SK-N-SH (cell line): ENCODE data around the gene CRCP. TPM values are rescaled to one million over a fixed set of nuclear protein-coding genes. Genes with fewer than 3 reads are reported as not detected.
A peak's percentile ranks its signal among the peaks of the same experiment; 100 is the strongest.
"Not testable (repeated sequence)": the region's sequence is repeated elsewhere in the genome, so short reads cannot be mapped to it uniquely, and the experiment has no call there.

ENCODE experiments used
- CTCF ChIA-PET: fragments of 300-600, 350-600 bp; formaldehyde crosslinking; extraction: SDS; loops from one replicate; lab custom pipeline; 2021; lab: Yijun Ruan, JAX
- POLR2A ChIA-PET: fragments of 350-600 bp; sonication (Branson Sonifier 250); formaldehyde crosslinking; extraction: SDS; loops from one replicate; lab custom pipeline; 2020; ENCODE audit warnings: antibody characterized with exemption, inconsistent platforms; lab: Yijun Ruan, JAX
- DNase-seq: peaks from one replicate; pipeline ENCODE4 v3.0.0; 2012
- H2AFZ ChIP-seq: fragments of 200-600 bp; sonication (generic); 2 replicates; pipeline ENCODE4 v1.8.1; 2016; ENCODE audit warnings: antibody characterized with exemption, mild to moderate bottlenecking, low read depth
- H3F3A ChIP-seq: fragments of 200-600 bp; sonication (generic); replicated peaks from 2 replicates; pipeline ENCODE3; 2016; ENCODE audit warnings: antibody characterized with exemption, mild to moderate bottlenecking; ENCODE audit not compliant: insufficient read depth
- H3K27ac ChIP-seq, 2 experiments: fragments of 200-500 bp in 1 of 2; fragments of 200-600 bp in 1 of 2; sonication (Bioruptor generic) in 1 of 2; sonication (generic), shearing (Covaris generic) in 1 of 2; 2 replicates each; pipeline versions ENCODE4 v1.5.1 to v1.6.1; 2014 to 2016; ENCODE audit warnings: low read depth in 2 of 2, inconsistent platforms in 1 of 2, low read length in 1 of 2, mild to moderate bottlenecking in 1 of 2, mixed read lengths in 1 of 2
- H3K27me3 ChIP-seq: fragments of 200-600 bp; sonication (generic), shearing (Covaris generic); 2 replicates; pipeline ENCODE4 v1.6.1; 2016; ENCODE audit warnings: mixed run types; ENCODE audit not compliant: insufficient read depth
- H3K36me3 ChIP-seq, 2 experiments: fragments of 200-500 bp in 1 of 2; fragments of 200-600 bp in 1 of 2; sonication (Bioruptor generic) in 1 of 2; sonication (generic) in 1 of 2; replicated peaks in 1 of 2; 2 replicates each; pipeline versions ENCODE3 to v1.5.1; 2014 to 2016; ENCODE audit warnings: low read length in 1 of 2, mild to moderate bottlenecking in 1 of 2; ENCODE audit not compliant: insufficient read depth in 2 of 2, control insufficient read depth in 1 of 2
- H3K4me1 ChIP-seq, 2 experiments: fragments of 200-500 bp in 1 of 2; fragments of 200-600 bp in 1 of 2; sonication (Bioruptor generic) in 1 of 2; sonication (generic), shearing (Covaris generic) in 1 of 2; 2 replicates each; pipeline versions ENCODE4 v1.5.1 to v1.6.1; 2014 to 2016; ENCODE audit warnings: low read depth in 1 of 2, low read length in 1 of 2, mixed run types in 1 of 2; ENCODE audit not compliant: insufficient read depth in 2 of 2, control insufficient read depth in 1 of 2
- H3K4me2 ChIP-seq: fragments of 200-600 bp; sonication (generic), shearing (Covaris generic); 2 replicates; pipeline ENCODE4 v1.6.1; 2017; ENCODE audit warnings: mixed run types
- H3K4me3 ChIP-seq, 2 experiments: fragments of 200-500 bp in 1 of 2; fragments of 200-600 bp in 1 of 2; sonication (Bioruptor generic) in 1 of 2; sonication (generic), shearing (Covaris generic) in 1 of 2; 2 replicates each; pipeline versions ENCODE4 v1.5.1 to v1.8.1; 2014 to 2016; ENCODE audit warnings: low read depth in 2 of 2, inconsistent platforms in 1 of 2, low read length in 1 of 2, mild to moderate bottlenecking in 1 of 2, mixed read lengths in 1 of 2, moderate library complexity in 1 of 2
- H3K79me2 ChIP-seq: fragments of 200-600 bp; sonication (generic); 2 replicates; pipeline ENCODE4 v1.8.1; 2017; ENCODE audit warnings: mild to moderate bottlenecking; ENCODE audit not compliant: insufficient read depth
- H3K9ac ChIP-seq: fragments of 200-600 bp; sonication (generic); 2 replicates; pipeline ENCODE4 v1.6.1; 2017; ENCODE audit warnings: mixed run types
- H3K9me2 ChIP-seq: fragments of 200-600 bp; sonication (generic); 2 replicates; pipeline ENCODE4 v1.6.1; 2017; ENCODE audit warnings: mixed run types
- H3K9me3 ChIP-seq: fragments of 200-600 bp; sonication (generic); 2 replicates; pipeline ENCODE4 v1.6.1; 2017; ENCODE audit warnings: mixed run types, mild to moderate bottlenecking, moderate library complexity
- H4K20me1 ChIP-seq: fragments of 200-600 bp; sonication (generic); 2 replicates; pipeline ENCODE4 v1.6.1; 2017; ENCODE audit warnings: mild to moderate bottlenecking, mixed run types; ENCODE audit not compliant: insufficient read depth
- CHD2 ChIP-seq: fragments of 150-350 bp; IDR thresholded peaks from 2 replicates; pipeline ENCODE4 v1.6.1; 2018; ENCODE audit warnings: low read length; ENCODE audit not compliant: partially characterized antibody
- EP300 ChIP-seq, 2 experiments: IDR thresholded peaks; 2 replicates each; pipeline versions ENCODE4 v1.4.0 to v1.6.1; 2012; ENCODE audit warnings: borderline replicate concordance in 1 of 2, low read depth in 1 of 2, low read length in 1 of 2
- FOSL2 ChIP-seq: IDR thresholded peaks from 2 replicates; pipeline ENCODE4 v1.4.0; 2012; ENCODE audit warnings: low read depth, mild to moderate bottlenecking, moderate library complexity, borderline replicate concordance
- GABPA ChIP-seq: IDR thresholded peaks from 2 replicates; pipeline ENCODE4 v1.4.0; 2012; ENCODE audit warnings: low read depth, mild to moderate bottlenecking
- JUND ChIP-seq: IDR thresholded peaks from 2 replicates; pipeline ENCODE4 v1.4.0; 2012
- MEF2A ChIP-seq: IDR thresholded peaks from 2 replicates; pipeline ENCODE4 v1.4.0; 2012; ENCODE audit warnings: low read depth, borderline replicate concordance
- POLR2AphosphoS5 ChIP-seq: IDR thresholded peaks from 2 replicates; pipeline ENCODE4 v1.6.1; 2012; ENCODE audit warnings: low read depth, low read length
- RAD21 ChIP-seq: IDR thresholded peaks from 2 replicates; pipeline ENCODE4 v1.6.1; 2012; ENCODE audit warnings: mild to moderate bottlenecking, low read length
- RCOR1 ChIP-seq: fragments of 150-350 bp; IDR thresholded peaks from 2 replicates; pipeline ENCODE4 v1.6.1; 2017; ENCODE audit warnings: antibody characterized with exemption, low read length
- SMC3 ChIP-seq: IDR thresholded peaks from 2 replicates; pipeline ENCODE4 v1.6.1; 2012; ENCODE audit warnings: low read depth, low read length, improper control_type of control experiment
- YY1 ChIP-seq: IDR thresholded peaks from 2 replicates; pipeline ENCODE4 v1.4.0; 2012; ENCODE audit warnings: low read depth, mild to moderate bottlenecking
- WGBS: methylation state at CpG from one replicate; pipeline ENCODE4 v1.1.6; 2017; ENCODE audit warnings: low lambda C conversion rate; 5-methylcytosine and 5-hydroxymethylcytosine counted together
- polyA plus RNA-seq, 3 experiments: library from polyadenylated mRNA; depleted of rRNA; stranded (reverse); fragments of >200 nt; gene quantifications; 2 replicates each; pipeline ENCODE4 v1.2.3, GENCODE V29; 2012
- TF ChIP-seq, protein P1 (sequence below): IDR thresholded peaks from 2 replicates; pipeline ENCODE4 v1.4.0; 2012; ENCODE audit warnings: low read depth, borderline replicate concordance
- TF ChIP-seq, protein P2 (sequence below): IDR thresholded peaks from 2 replicates; pipeline ENCODE4 v1.4.0; 2012; ENCODE audit warnings: low read depth, borderline replicate concordance
- TF ChIP-seq, protein P3 (sequence below): IDR thresholded peaks from 2 replicates; pipeline ENCODE4 v1.6.1; 2012; ENCODE audit warnings: mild to moderate bottlenecking, low read depth, low read length, moderate library complexity
- TF ChIP-seq, protein P4 (sequence below): IDR thresholded peaks from 2 replicates; pipeline ENCODE4; 2012
- TF ChIP-seq, protein P5 (sequence below): IDR thresholded peaks from 2 replicates; pipeline ENCODE4 v1.4.0; 2012; ENCODE audit warnings: low read depth

Gene CRCP
- polyA plus RNA-seq, 1 of the 3 experiments (the other 2 are of a cell fraction) = 34.0 TPM

DNA sequence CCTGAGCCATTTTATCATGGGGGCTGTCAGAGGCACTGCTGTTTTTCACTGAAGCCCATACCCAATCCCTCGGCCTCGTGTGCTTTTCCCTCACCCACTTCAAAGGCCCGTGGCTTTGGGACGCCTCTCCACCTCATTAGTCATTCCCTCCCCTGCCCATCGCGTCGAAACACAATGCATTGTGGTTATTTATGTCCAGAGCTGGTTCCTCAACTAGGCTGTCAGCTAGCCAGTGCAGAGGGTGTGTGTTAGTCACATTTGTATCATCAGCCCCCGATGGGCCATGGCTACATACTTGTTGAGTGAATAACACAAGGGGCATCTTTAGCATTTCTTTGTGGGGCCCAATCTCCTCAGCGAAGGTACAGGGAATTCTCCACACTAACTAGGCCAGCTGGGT lies 3.8 kb upstream of the CRCP start (continued):
- TF ChIP-seq MEF2A (no peak), POLR2AphosphoS5 (peak; percentile 56; the same call in 1 of the 2 replicates), FOSL2 (peak; percentile 92), RCOR1 (no peak), EP300 (IDR thresholded peaks at IDR 0.05; ENCODE audit: borderline replicate concordance in 1 of 2, low read depth in 1 of 2, low read length in 1 of 2) (peak in 1 of 2 experiments; percentile 82; a peak in 1 of 4 replicates), GABPA (no peak), YY1 (no peak), RAD21 (no peak), JUND (peak; percentile 88), SMC3 (no peak), CHD2 (no peak)
- TF ChIP-seq, protein P1, sequence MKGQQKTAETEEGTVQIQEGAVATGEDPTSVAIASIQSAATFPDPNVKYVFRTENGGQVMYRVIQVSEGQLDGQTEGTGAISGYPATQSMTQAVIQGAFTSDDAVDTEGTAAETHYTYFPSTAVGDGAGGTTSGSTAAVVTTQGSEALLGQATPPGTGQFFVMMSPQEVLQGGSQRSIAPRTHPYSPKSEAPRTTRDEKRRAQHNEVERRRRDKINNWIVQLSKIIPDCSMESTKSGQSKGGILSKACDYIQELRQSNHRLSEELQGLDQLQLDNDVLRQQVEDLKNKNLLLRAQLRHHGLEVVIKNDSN = no peak
- TF ChIP-seq, protein P2, sequence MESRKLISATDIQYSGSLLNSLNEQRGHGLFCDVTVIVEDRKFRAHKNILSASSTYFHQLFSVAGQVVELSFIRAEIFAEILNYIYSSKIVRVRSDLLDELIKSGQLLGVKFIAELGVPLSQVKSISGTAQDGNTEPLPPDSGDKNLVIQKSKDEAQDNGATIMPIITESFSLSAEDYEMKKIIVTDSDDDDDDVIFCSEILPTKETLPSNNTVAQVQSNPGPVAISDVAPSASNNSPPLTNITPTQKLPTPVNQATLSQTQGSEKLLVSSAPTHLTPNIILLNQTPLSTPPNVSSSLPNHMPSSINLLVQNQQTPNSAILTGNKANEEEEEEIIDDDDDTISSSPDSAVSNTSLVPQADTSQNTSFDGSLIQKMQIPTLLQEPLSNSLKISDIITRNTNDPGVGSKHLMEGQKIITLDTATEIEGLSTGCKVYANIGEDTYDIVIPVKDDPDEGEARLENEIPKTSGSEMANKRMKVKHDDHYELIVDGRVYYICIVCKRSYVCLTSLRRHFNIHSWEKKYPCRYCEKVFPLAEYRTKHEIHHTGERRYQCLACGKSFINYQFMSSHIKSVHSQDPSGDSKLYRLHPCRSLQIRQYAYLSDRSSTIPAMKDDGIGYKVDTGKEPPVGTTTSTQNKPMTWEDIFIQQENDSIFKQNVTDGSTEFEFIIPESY = peak; percentile 28; the same call in 1 of the 2 replicates
- TF ChIP-seq, protein P3, sequence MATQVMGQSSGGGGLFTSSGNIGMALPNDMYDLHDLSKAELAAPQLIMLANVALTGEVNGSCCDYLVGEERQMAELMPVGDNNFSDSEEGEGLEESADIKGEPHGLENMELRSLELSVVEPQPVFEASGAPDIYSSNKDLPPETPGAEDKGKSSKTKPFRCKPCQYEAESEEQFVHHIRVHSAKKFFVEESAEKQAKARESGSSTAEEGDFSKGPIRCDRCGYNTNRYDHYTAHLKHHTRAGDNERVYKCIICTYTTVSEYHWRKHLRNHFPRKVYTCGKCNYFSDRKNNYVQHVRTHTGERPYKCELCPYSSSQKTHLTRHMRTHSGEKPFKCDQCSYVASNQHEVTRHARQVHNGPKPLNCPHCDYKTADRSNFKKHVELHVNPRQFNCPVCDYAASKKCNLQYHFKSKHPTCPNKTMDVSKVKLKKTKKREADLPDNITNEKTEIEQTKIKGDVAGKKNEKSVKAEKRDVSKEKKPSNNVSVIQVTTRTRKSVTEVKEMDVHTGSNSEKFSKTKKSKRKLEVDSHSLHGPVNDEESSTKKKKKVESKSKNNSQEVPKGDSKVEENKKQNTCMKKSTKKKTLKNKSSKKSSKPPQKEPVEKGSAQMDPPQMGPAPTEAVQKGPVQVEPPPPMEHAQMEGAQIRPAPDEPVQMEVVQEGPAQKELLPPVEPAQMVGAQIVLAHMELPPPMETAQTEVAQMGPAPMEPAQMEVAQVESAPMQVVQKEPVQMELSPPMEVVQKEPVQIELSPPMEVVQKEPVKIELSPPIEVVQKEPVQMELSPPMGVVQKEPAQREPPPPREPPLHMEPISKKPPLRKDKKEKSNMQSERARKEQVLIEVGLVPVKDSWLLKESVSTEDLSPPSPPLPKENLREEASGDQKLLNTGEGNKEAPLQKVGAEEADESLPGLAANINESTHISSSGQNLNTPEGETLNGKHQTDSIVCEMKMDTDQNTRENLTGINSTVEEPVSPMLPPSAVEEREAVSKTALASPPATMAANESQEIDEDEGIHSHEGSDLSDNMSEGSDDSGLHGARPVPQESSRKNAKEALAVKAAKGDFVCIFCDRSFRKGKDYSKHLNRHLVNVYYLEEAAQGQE = 0 out of 2 replicates have a peak, but pooled peaks have one; percentile 1
- TF ChIP-seq, protein P4, sequence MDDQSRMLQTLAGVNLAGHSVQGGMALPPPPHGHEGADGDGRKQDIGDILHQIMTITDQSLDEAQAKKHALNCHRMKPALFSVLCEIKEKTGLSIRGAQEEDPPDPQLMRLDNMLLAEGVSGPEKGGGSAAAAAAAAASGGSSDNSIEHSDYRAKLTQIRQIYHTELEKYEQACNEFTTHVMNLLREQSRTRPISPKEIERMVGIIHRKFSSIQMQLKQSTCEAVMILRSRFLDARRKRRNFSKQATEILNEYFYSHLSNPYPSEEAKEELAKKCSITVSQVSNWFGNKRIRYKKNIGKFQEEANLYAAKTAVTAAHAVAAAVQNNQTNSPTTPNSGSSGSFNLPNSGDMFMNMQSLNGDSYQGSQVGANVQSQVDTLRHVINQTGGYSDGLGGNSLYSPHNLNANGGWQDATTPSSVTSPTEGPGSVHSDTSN = peak; percentile 90
- TF ChIP-seq, protein P5, sequence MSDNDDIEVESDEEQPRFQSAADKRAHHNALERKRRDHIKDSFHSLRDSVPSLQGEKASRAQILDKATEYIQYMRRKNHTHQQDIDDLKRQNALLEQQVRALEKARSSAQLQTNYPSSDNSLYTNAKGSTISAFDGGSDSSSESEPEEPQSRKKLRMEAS = peak; percentile 99

DNA sequence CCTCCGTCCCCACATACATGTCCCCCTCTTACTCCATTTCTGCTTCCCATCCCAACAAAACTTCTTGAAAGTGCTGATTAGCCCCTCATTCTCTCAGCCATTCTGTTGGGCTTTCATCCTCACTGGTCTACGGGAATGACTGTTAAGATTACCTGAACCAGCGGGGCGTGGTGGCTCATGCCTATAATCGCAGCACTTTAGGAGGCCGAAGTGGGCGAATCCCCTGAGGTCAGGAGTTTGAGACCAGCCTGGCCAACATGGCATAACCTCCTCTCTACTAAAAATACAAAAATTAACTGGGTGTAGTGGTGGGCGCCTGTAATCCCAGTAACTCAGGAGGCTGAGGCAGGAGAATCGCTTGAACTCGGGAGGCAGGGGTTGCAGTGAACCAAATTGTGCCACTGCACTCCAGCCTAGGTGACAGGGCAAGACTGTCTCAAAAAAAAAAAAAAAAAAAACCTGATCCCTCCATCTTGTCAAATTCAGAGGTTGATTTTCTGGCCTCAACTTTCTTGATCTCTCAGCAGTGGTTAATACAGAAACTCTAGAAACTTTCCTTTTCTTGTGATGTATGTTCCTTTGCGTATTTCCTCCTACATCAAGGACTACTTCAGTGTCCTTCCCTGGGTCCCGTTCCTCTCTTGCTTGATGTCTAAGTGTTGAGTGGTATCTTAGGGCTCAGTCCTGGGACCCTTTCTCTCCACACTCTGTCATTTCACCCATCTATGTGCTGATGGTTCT lies 2.2 kb downstream of the CRCP start:
- POLR2A ChIA-PET, DNase-seq, H2AFZ ChIP-seq, H3K9me3 ChIP-seq, H3K4me3 ChIP-seq, H3K27me3 ChIP-seq, CTCF ChIA-PET, H3F3A ChIP-seq, H3K27ac ChIP-seq, H3K9me2 ChIP-seq, H3K9ac ChIP-seq: not testable (repeated sequence)
- peaks cover 33% of the 10 kb centered on the region for H4K20me1 ChIP-seq
- peaks cover 0 to 20% of the 10 kb centered on the region in 2 experiments for H3K36me3 ChIP-seq
- peaks cover 13 to 21% of the 10 kb centered on the region in 2 experiments; a peak in 2 of 4 replicates for H3K4me1 ChIP-seq
- H3K4me2 ChIP-seq = peak overlapping the region; percentile 85
- WGBS = 98% methylated on average over 12 of the region's 12 CpGs
- H3K79me2 ChIP-seq = peaks cover 90% of the 10 kb centered on the region
